Transverse colon (tissue), 4 donors: ENCODE results near the gene RNF17. TPM values are rescaled to one million over a fixed set of nuclear protein-coding genes. Genes with fewer than 3 reads are reported as not detected.

Experiments used
- DNase-seq: peaks from one replicate; pipeline ENCODE4 v3.0.0-alpha.2; 2019
- H3K27ac ChIP-seq, 4 donors: fragments of 200-600 bp; sonication (generic); 2 replicates each; pipeline ENCODE4 v1.5.1; 2016 to 2018; ENCODE audit warnings: inconsistent platforms in 4 of 4
- H3K27me3 ChIP-seq: fragments of 200-600 bp; sonication (generic); 2 replicates; pipeline ENCODE4 v1.5.1; 2017; ENCODE audit warnings: inconsistent platforms
- H3K36me3 ChIP-seq, 4 donors: fragments of 200-600 bp; sonication (generic); 2 replicates each; pipeline ENCODE4 v1.5.1; 2017 to 2019; ENCODE audit warnings: inconsistent platforms in 4 of 4
- H3K4me1 ChIP-seq, 4 donors: fragments of 200-600 bp; sonication (generic); 2 replicates each; pipeline ENCODE4 v1.5.1; 2017 to 2020; ENCODE audit warnings: inconsistent platforms in 4 of 4
- H3K4me3 ChIP-seq, 4 donors: fragments of 200-600 bp; sonication (generic); 1 replicate in 1 of 4; 2 replicates in 3 of 4; pipeline versions ENCODE4 v1.5.1 to v1.6.1; 2017 to 2019; ENCODE audit warnings: inconsistent platforms in 4 of 4
- H3K9me3 ChIP-seq, 2 donors: fragments of 200-600 bp; sonication (generic); 2 replicates each; pipeline ENCODE4 v1.5.1; 2017 to 2019; ENCODE audit warnings: inconsistent platforms in 2 of 2
- CTCF ChIP-seq, 5 experiments: fragments of 200-600 bp in 3 of 5; fragments of 450-650 bp in 2 of 5; sonication (generic) in 3 of 5; IDR thresholded peaks; 1 replicate in 2 of 5; 2 replicates in 3 of 5; pipeline ENCODE4 v1.5.1; 2016 to 2017; ENCODE audit warnings: antibody characterized with exemption in 5 of 5, inconsistent platforms in 3 of 5, mild to moderate bottlenecking in 2 of 5, moderate library complexity in 1 of 5
- EP300 ChIP-seq: sonication (generic); formaldehyde crosslinking; IDR thresholded peaks from one replicate; pipeline ENCODE4 v1.6.1; 2017; ENCODE audit warnings: antibody characterized with exemption, low read depth
- POLR2A ChIP-seq: fragments of 450-650 bp; IDR thresholded peaks from one replicate; pipeline ENCODE4 v1.6.1; 2016; ENCODE audit warnings: antibody characterized with exemption, mild to moderate bottlenecking, moderate library complexity
- POLR2AphosphoS5 ChIP-seq, 3 donors: sonication (generic); formaldehyde crosslinking; IDR thresholded peaks; one replicate each; pipeline ENCODE4 v1.6.1; 2016; ENCODE audit warnings: antibody characterized with exemption in 3 of 3
- WGBS, 2 donors: methylation state at CpG; one replicate each; pipeline ENCODE4 v1.1.5; 2018; ENCODE audit warnings: low coverage in 1 of 2; 5-methylcytosine and 5-hydroxymethylcytosine counted together
- in situ Hi-C, 4 donors: fragments of 200-750 bp; cut with MboI; loops; one replicate each; pipeline versions ENCODE4 v1.15.0 to v1.15.1; 2017; ENCODE audit warnings: low sequenced_read_pairs in 3 of 4, low pct_ligation_motif_present in 1 of 4, low pct_unique_long_range_greater_than_20kb in 1 of 4
- intact Hi-C: fragments of 100-400 bp; cut with DNase I; formaldehyde crosslinking; loops from one replicate; pipeline ENCODE4 v1.15.1; 2023; ENCODE audit warnings: low total_unique reads
- total RNA-seq, 4 donors: library from RNA; depleted of rRNA; stranded (reverse); fragments of >200 nt; gene quantifications; one replicate each; pipeline ENCODE4 v1.1.0, GENCODE V29; 2016

RNF17 gene
- total RNA-seq, 4 donors from 2014 or later, result not detected

DNA sequence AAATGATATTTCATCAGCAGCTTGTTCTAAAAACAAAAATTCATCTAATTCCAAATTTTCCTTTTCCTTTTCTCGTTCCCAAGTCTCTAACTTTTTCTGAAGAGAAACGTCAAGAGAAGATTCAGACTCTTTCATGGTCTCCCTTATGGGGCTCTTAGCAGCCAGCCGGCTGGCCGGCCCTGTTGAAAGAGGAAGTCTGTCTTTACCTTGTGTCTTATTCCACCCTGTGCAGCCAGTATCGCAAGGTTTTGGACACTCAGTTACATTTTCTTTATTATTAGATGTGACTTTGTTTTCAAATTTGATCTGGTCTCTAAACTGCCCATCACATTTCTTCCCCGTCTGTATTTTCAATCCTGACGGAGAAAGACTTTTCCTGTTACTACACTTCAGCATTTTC is 142.3 kb downstream of the RNF17 start:
- H3K36me3 ChIP-seq, result peaks cover 0 to 34% (median 0%) of the 10 kb centered on the region in 4 donors
- no peak for DNase-seq

GRCh38 chr13:24910502-24911132 is 146.6 kb downstream of the RNF17 start:
- in situ Hi-C loops (no loop called here), intact Hi-C loops (no loop called here)
- Histone ChIP-seq H3K27ac (peak overlapping the region; percentile 29 to 53 (median 42)), H3K4me1 (peaks cover 0 to 18% (median 7%) of the 10 kb centered on the region in 4 donors), H3K27me3 (no peaks in the 10 kb centered on the region), H3K9me3 (no peaks in the 10 kb centered on the region), H3K36me3 (peaks cover 0 to 19% (median 0%) of the 10 kb centered on the region in 4 donors), H3K4me3 (no peak overlapping the region)
- TF ChIP-seq POLR2A (no peak), POLR2AphosphoS5 (IDR thresholded peaks at IDR 0.05) (no peak), CTCF (IDR thresholded peaks at IDR 0.05) (no peak)
- 53 to 61% methylated on average over 2 of the region's 2 CpGs for WGBS, 2 donors
- DNase-seq, result peak; percentile 54

More for the DNA sequence above, 142.3 kb downstream of the RNF17 start:
- no peak overlapping the region for H3K4me3 ChIP-seq
- in situ Hi-C loops, result no loop called here
- 90% methylated on average over 7 of the region's 7 CpGs for WGBS, 2 donors
- no peaks in the 10 kb centered on the region for H3K9me3 ChIP-seq
- H3K4me1 ChIP-seq, result peaks cover 0 to 12% (median 4%) of the 10 kb centered on the region in 4 donors
- no peaks in the 10 kb centered on the region for H3K27me3 ChIP-seq
- H3K27ac ChIP-seq, result no peak overlapping the region
- intact Hi-C loops, result no loop called here
- TF ChIP-seq CTCF (IDR thresholded peaks at IDR 0.05) (no peak), EP300 (no peak), POLR2A (no peak)

DNA sequence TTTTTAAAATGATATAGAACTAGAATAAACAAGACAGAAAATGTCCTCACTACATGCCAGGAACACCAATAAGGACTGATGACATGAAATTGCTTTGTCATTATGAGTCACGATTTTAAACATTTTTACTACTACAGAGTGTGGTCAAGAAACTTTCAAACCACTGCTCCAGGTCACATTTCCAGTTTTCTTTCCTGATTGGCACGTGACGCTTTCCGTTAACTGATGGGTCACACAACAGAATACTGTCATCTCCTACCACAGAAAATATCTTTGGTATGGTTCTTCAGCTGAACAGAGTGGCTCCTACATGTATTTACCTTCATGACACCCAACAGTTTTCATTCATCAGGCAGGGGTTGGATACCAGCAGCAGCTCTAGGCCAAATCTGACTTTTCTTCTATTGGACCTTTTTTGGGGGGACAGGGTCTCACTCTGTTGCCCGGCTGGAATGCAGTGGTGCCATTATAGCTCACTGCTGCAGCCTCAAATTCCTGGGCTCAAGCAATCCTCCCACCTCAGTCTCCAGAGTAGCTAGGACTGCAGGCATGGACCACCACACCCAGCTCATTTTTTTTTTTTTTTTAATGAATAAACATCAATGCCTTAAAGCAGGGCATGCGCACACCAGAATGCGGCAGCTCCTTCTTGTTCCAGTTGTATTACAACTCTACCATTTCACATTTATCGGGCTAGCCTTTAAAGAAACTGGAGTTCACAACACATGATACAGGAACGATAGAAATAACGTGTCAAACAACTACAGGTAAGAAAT is 147.4 kb downstream of the RNF17 start:
- H3K4me3 ChIP-seq, result no peak overlapping the region
- 82 to 85% methylated on average over 10 of the region's 10 CpGs for WGBS, 2 donors
- TF ChIP-seq POLR2A (no peak), POLR2AphosphoS5 (IDR thresholded peaks at IDR 0.05) (no peak), EP300 (no peak), CTCF (IDR thresholded peaks at IDR 0.05) (no peak)
- no peaks in the 10 kb centered on the region for H3K27me3 ChIP-seq
- H3K4me1 ChIP-seq, result peaks cover 0 to 18% (median 7%) of the 10 kb centered on the region in 4 donors
- intact Hi-C loops (no loop called here), in situ Hi-C loops (no loop called here)
- DNase-seq, result no peak
- H3K36me3 ChIP-seq, result peaks cover 0 to 16% (median 0%) of the 10 kb centered on the region in 4 donors
- peak overlapping the region; percentile 29 to 53 (median 42) for H3K27ac ChIP-seq
- H3K9me3 ChIP-seq, result no peaks in the 10 kb centered on the region

DNA sequence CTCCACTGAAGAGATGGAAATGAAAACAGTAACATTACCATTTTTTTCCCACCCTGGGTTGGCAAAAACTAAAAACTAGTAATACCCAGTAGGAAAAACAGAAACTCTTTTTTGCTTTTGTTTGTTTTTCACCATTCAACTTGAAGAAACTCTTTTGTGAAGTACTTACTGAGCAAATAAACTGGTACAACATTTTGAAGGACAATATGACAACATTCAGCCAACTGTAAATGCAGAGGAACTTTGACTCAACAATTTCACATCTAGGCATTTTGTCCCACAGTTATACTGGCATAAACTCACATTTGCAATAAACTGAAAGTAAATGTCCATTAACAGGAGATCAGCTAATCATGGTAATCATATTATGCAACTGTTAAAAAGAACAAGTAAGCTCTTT is 152.5 kb downstream of the RNF17 start:
- TF ChIP-seq CTCF (IDR thresholded peaks at IDR 0.05) (no peak), POLR2A (no peak), POLR2AphosphoS5 (IDR thresholded peaks at IDR 0.05) (no peak), EP300 (no peak)
- no peaks in the 10 kb centered on the region for H3K9me3 ChIP-seq
- in situ Hi-C loops, result no loop called here
- H3K27me3 ChIP-seq, result no peaks in the 10 kb centered on the region
- no peaks in the 10 kb centered on the region for H3K36me3 ChIP-seq
- intact Hi-C loops, result no loop called here
- no peak overlapping the region for H3K27ac ChIP-seq
- H3K4me3 ChIP-seq, result no peak overlapping the region
- no peak for DNase-seq
- peaks cover 0 to 9% (median 1%) of the 10 kb centered on the region in 4 donors for H3K4me1 ChIP-seq
